IMR-90 (cell line): ENCODE measurements around the gene KCNE2. TPM values are rescaled to one million over a fixed set of nuclear protein-coding genes. Genes with fewer than 3 reads are reported as not detected.

Source experiments
- ATAC-seq: fragments of 200-7000 bp; cut with Tn5 transposase; 2 replicates; pipeline ENCODE4 v1.9.1; 2020; ENCODE audit warnings: low read depth, mild to moderate bottlenecking, moderate library complexity
- BruUV-seq: library from RNA; stranded (reverse); fragments of 400-500 nt; replicated peaks from 2 replicates; lab custom pipeline; 2021; lab: Mats Ljungman, UMichigan
- CTCF ChIA-PET: fragments of 300-600 bp; formaldehyde crosslinking; extraction: SDS; loops from one replicate; lab custom pipeline; 2021; ENCODE audit warnings: antibody characterized with exemption; lab: Yijun Ruan, JAX
- POLR2A ChIA-PET: fragments of 300-600 bp; sonication (Branson Sonifier 250); formaldehyde crosslinking; loops from one replicate; lab custom pipeline; 2022; ENCODE audit warnings: antibody characterized with exemption; ENCODE audit not compliant: unreplicated experiment; lab: Charles Lee
- DNase-seq: peaks from one replicate; pipeline ENCODE4 v3.0.0; 2013
- H2AFZ ChIP-seq: replicated peaks from 2 replicates; pipeline ENCODE3; 2013; ENCODE audit warnings: low read length, mild to moderate bottlenecking; ENCODE audit not compliant: poor library complexity
- H2AK5ac ChIP-seq: 2 replicates; pipeline ENCODE4 v1.6.1; 2013; ENCODE audit warnings: low read depth, low read length, inconsistent platforms
- H2AK9ac ChIP-seq: replicated peaks from 2 replicates; pipeline ENCODE3; 2013; ENCODE audit warnings: mild to moderate bottlenecking, low read depth, low read length, moderate library complexity; ENCODE audit not compliant: poor library complexity
- H2BK120ac ChIP-seq: 2 replicates; pipeline ENCODE4 v1.6.1; 2013; ENCODE audit warnings: low read depth, low read length, inconsistent platforms
- H2BK15ac ChIP-seq: 3 replicates; pipeline ENCODE4 v1.6.1; 2013; ENCODE audit warnings: low read depth, low read length, inconsistent platforms
- H2BK20ac ChIP-seq: 2 replicates; pipeline ENCODE4 v1.6.1; 2013; ENCODE audit warnings: low read depth, mild to moderate bottlenecking, inconsistent platforms, low read length, moderate library complexity
- H2BK5ac ChIP-seq: 2 replicates; pipeline ENCODE4 v1.6.1; 2013; ENCODE audit warnings: mild to moderate bottlenecking, low read depth, low read length, inconsistent platforms; ENCODE audit not compliant: poor library complexity, severe bottlenecking
- H3K14ac ChIP-seq: replicated peaks from 2 replicates; pipeline ENCODE4 v1.6.1; 2013; ENCODE audit warnings: low read depth, low read length, inconsistent platforms
- H3K18ac ChIP-seq: 2 replicates; pipeline ENCODE4 v1.6.1; 2013; ENCODE audit warnings: low read depth, low read length, control low read depth
- H3K23ac ChIP-seq: 2 replicates; pipeline ENCODE4 v1.6.1; 2013; ENCODE audit warnings: low read depth, low read length, inconsistent platforms
- H3K27ac ChIP-seq: 2 replicates; pipeline ENCODE4 v1.5.1; 2013; ENCODE audit warnings: mild to moderate bottlenecking, control low read depth, low read length; ENCODE audit not compliant: insufficient read depth
- H3K27me3 ChIP-seq: 2 replicates; pipeline ENCODE4 v1.6.1; 2013; ENCODE audit warnings: low read length; ENCODE audit not compliant: control insufficient read depth, insufficient read depth
- H3K36me3 ChIP-seq: 2 replicates; pipeline ENCODE4 v1.6.1; 2013; ENCODE audit warnings: low read length, mixed read lengths; ENCODE audit not compliant: control insufficient read depth, insufficient read depth
- H3K4ac ChIP-seq: 2 replicates; pipeline ENCODE4 v1.6.1; 2013; ENCODE audit warnings: low read depth, low read length, inconsistent platforms
- H3K4me1 ChIP-seq: 2 replicates; pipeline ENCODE4 v1.6.1; 2013; ENCODE audit warnings: low read length, mixed read lengths; ENCODE audit not compliant: control insufficient read depth, insufficient read depth
- H3K4me2 ChIP-seq: 2 replicates; pipeline ENCODE4 v1.6.1; 2013; ENCODE audit warnings: low read depth, mild to moderate bottlenecking, control low read depth, low read length, moderate library complexity
- H3K4me3 ChIP-seq: 2 replicates; pipeline ENCODE4 v1.5.1; 2013; ENCODE audit warnings: low read depth, mild to moderate bottlenecking, control low read depth, low read length, moderate library complexity; ENCODE audit not compliant: insufficient read depth
- H3K56ac ChIP-seq: 2 replicates; pipeline ENCODE4 v1.6.1; 2013; ENCODE audit warnings: low read length, inconsistent platforms; ENCODE audit not compliant: insufficient read depth; ENCODE audit errors: extremely low read depth
- H3K79me1 ChIP-seq, 2 experiments: 2 replicates each; pipeline ENCODE4 v1.6.1; 2013; ENCODE audit warnings: low read length in 2 of 2, inconsistent platforms in 1 of 2, low read depth in 1 of 2
- H3K9ac ChIP-seq: 2 replicates; pipeline ENCODE4 v1.6.1; 2013; ENCODE audit warnings: low read depth, low read length, control low read depth
- H3K9me1 ChIP-seq: 2 replicates; pipeline ENCODE4 v1.6.1; 2013; ENCODE audit warnings: low read length, inconsistent platforms; ENCODE audit not compliant: insufficient read depth
- H3K9me3 ChIP-seq: 2 replicates; pipeline ENCODE4 v1.6.1; 2013; ENCODE audit warnings: low read length; ENCODE audit not compliant: control insufficient read depth, insufficient read depth
- H4K20me1 ChIP-seq: 2 replicates; pipeline ENCODE4 v1.6.1; 2013; ENCODE audit warnings: low read length, inconsistent platforms; ENCODE audit not compliant: insufficient read depth
- H4K5ac ChIP-seq: 2 replicates; pipeline ENCODE4 v1.6.1; 2013; ENCODE audit warnings: mild to moderate bottlenecking, low read depth, low read length, control low read depth
- H4K8ac ChIP-seq, 2 experiments: 2 replicates each; pipeline ENCODE4 v1.6.1; 2013; ENCODE audit warnings: low read depth in 2 of 2, low read length in 2 of 2, control low read depth in 1 of 2, inconsistent platforms in 1 of 2
- H4K91ac ChIP-seq: 2 replicates; pipeline ENCODE4 v1.6.1; 2013; ENCODE audit warnings: low read depth, low read length, inconsistent platforms; ENCODE audit not compliant: insufficient read depth
- BHLHE40 ChIP-seq: fragments of 150-350 bp; IDR thresholded peaks from 2 replicates; pipeline ENCODE4 v1.6.1; 2016; ENCODE audit warnings: mild to moderate bottlenecking, low read depth, low read length
- FOS ChIP-seq: fragments of 150-350 bp; IDR thresholded peaks from 2 replicates; pipeline ENCODE4 v1.6.1; 2016; ENCODE audit warnings: low read depth, low read length
- NFE2L2 ChIP-seq: fragments of 150-350 bp; IDR thresholded peaks from 2 replicates; pipeline ENCODE4 v1.6.1; 2016; ENCODE audit warnings: low read depth, mild to moderate bottlenecking, low read length
- RAD21 ChIP-seq: IDR thresholded peaks from 2 replicates; pipeline ENCODE4 v1.6.1; 2012; ENCODE audit warnings: low read length, improper control_type of control experiment
- RCOR1 ChIP-seq: IDR thresholded peaks from 2 replicates; pipeline ENCODE4 v1.6.1; 2012; ENCODE audit warnings: mild to moderate bottlenecking, low read length, improper control_type of control experiment; ENCODE audit not compliant: insufficient replicate concordance
- RFX5 ChIP-seq: IDR thresholded peaks from 2 replicates; pipeline ENCODE4 v1.8.0; 2012; ENCODE audit warnings: low read depth, mild to moderate bottlenecking, low read length, moderate library complexity
- WGBS, 2 experiments: methylation state at CpG; one replicate each; pipeline versions ENCODE4 v1.1.5 to v1.1.7; 2013; ENCODE audit warnings: missing lambda C conversion rate in 2 of 2; ENCODE audit not compliant: insufficient read length in 1 of 2; ENCODE audit errors: extremely low coverage in 2 of 2; 5-methylcytosine and 5-hydroxymethylcytosine counted together
- dilution Hi-C: fragments of 300-500 bp; cut with HindIII; formaldehyde crosslinking; loops from one replicate; pipeline ENCODE4 v1.14.3; 2018; ENCODE audit warnings: low sequenced_read_pairs; ENCODE audit not compliant: unreplicated experiment
- in situ Hi-C: fragments of 300-500 bp; cut with MboI; formaldehyde crosslinking; loops from 3 replicates; pipeline ENCODE4 v1.14.3; 2019; ENCODE audit warnings: low sequenced_read_pairs, inconsistent platforms, mixed read lengths
- intact Hi-C: fragments of 100-400 bp; cut with micrococcal nuclease; formaldehyde crosslinking; loops from 2 replicates; pipeline ENCODE4 v1.10.0; 2022
- polyA plus RNA-seq, 3 experiments: library from polyadenylated mRNA; depleted of rRNA; stranded (reverse); fragments of >200 nt; gene quantifications; 2 replicates each; pipeline ENCODE4 v1.2.3, GENCODE V29; 2012; ENCODE audit warnings: low replicate concordance in 1 of 3
- total RNA-seq: library from RNA; depleted of rRNA; stranded (reverse); fragments of >200 nt; gene quantifications from 2 replicates; pipeline ENCODE4 v1.2.3, GENCODE V29; 2012

The KCNE2 gene
- total and polyA plus RNA-seq, 2 of the 4 experiments (the other 2 are of a cell fraction) = not detected

DNA sequence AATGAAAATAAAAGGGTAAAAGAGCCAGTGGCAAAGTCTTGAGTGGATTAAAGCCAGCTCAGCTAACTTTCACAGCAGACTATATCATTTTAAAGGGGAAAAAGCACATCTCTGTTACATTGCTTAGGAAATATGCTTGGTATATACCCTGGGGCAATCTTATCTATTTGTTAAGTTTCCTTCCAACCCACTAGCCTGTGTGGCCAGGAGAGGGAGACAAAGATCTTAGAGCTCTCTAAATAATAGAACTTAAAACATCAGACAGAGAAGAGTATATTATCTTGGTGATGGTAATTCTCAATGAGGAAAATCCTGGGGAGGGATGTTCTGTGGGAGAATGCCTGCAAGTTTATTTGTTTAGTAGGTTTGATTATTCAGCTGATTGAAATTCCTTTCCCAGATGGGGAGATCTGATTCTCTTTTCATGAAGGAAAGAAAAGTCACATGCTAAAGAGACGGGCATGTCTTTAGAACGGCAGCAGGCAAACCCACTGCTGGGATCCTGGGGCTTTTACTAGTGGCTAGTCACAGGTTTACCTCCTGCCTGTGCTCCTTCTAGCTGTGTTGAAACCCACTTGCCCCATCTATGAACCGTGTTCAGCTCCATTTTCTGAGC lies 3.6 kb downstream of the KCNE2 start (continued):
- TF ChIP-seq RCOR1 = no peak

DNA sequence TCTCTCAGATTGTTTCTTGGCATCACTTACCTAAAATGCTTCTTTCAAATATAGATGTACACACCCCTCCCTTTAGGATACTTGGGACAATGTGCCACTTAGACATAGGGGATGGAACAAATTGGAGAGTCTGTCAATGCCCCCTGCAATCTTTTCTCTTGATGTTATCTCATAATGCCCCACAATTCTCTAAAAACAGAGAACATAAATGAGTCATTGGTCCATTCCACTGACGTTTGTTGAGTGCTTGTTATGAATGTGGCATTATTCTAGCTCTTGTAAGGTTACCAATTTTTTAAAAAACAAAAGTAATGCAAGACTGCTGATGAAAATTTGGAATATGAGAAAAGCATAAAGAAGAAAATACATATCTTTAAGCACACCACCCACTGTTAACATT lies 5.9 kb downstream of the KCNE2 start:
- Histone ChIP-seq H2BK15ac (no peak overlapping the region), H2BK120ac (no peak overlapping the region), H3K9me3 (no peaks in the 10 kb centered on the region), H3K4me2 (no peak overlapping the region), H2BK5ac (no peak overlapping the region), H2AFZ (no peak overlapping the region), H3K27me3 (peaks cover 18% of the 10 kb centered on the region), H2BK20ac (no peak overlapping the region), H3K23ac (no peak overlapping the region), H3K79me1 (no peaks in the 10 kb centered on the region), H3K9ac (no peak overlapping the region), H4K5ac (no peak overlapping the region), H3K27ac (no peak overlapping the region), H3K9me1 (no peaks in the 10 kb centered on the region; the same call in 1 of the 2 replicates), H4K20me1 (no peaks in the 10 kb centered on the region), H3K4me3 (no peak overlapping the region), H3K14ac (no peak overlapping the region), H4K8ac (no peak overlapping the region), H3K4me1 (no peaks in the 10 kb centered on the region), H3K18ac (no peak overlapping the region), H3K4ac (no peak overlapping the region), H3K56ac (no peak overlapping the region), H2AK9ac (no peak overlapping the region), H3K36me3 (no peaks in the 10 kb centered on the region), H2AK5ac (no peak overlapping the region), H4K91ac (no peak overlapping the region)
- WGBS, 2 experiments = no CpG with 5 or more reads among the region's 1 CpG
- ChIA-PET CTCF (no interaction called here), POLR2A (no interaction called here)
- TF ChIP-seq RFX5 = no peak
- no peak for TF ChIP-seq NFE2L2
- no peak for TF ChIP-seq RAD21
- TF ChIP-seq FOS = no peak
- no peak for TF ChIP-seq BHLHE40
- in situ Hi-C loops = no loop called here
- intact Hi-C loops = no loop called here
- DNase-seq (no peak), ATAC-seq (no peak)
- no TSS peak for BruUV-seq
- dilution Hi-C loops = no loop called here
